ENCODE data around the gene MRPL51. TPM values are rescaled to one million over a fixed set of nuclear protein-coding genes. Genes with fewer than 3 reads are reported as not detected.
"Not testable (repeated sequence)": the region's sequence is repeated elsewhere in the genome, so short reads cannot be mapped to it uniquely, and the experiment has no call there.

The MRPL51 gene
- total RNA-seq: 277 and 280 TPM in 2 replicates

DNA sequence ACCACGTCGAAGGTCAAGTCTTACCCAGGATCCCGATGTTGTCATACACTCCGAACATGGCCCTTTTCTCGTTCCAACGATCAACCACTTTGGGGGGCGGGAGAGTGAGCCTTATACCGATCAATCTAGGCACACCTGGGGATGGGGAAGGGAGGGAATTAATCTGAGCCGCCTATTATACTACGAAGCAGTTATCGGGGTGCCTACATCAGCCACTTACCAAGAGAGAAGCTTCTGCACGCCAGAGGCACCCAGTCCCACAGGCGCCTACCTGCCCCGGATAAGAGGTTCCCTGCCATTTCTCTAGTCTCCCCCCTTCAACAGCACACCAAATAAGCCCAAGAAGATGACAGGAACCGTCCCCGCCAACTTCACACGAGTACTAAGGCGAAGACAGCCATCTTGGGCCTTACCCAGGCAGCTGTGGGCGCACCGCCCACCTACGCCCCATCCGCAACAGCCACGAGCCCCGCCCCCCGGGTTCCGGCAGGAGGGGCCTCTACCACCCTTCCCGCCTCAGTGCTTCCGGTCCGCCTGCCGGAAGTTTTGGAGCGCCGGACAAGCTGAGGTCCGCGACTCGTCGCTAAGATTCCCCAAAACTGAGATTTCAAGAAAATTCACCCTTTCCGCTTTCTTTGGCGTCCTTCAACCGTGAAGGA, at the start of gene MRPL51:
Gene MRPL51, minus strand, starts transcription at position 425 of the 659 bp plus-strand sequence. Its CDS starts 126 bp downstream, at position 299.
- peaks cover 34% of the 10 kb centered on the region for H3K4me1 Mint-ChIP-seq
- no peaks in the 10 kb centered on the region for H3K27me3 Mint-ChIP-seq
- peak; percentile 99 for DNase-seq
- peak within 1 kb of the TSS; percentile 98 for H3K27ac Mint-ChIP-seq
- no peaks in the 10 kb centered on the region for H3K9me3 Mint-ChIP-seq
- intact Hi-C loops (cut with micrococcal nuclease): loop anchor here (1.0 to 5.0 kb wide), 6 partner anchors 23 to 359 kb away; partner anchors contain the start of genes CDCA3, ING4, USP5 and VAMP1
- H3K4me3 Mint-ChIP-seq: peak within 1 kb of the TSS; percentile 95
- H3K36me3 Mint-ChIP-seq (ENCODE audit: low read depth): peaks cover 40% of the 10 kb centered on the region

DNA sequence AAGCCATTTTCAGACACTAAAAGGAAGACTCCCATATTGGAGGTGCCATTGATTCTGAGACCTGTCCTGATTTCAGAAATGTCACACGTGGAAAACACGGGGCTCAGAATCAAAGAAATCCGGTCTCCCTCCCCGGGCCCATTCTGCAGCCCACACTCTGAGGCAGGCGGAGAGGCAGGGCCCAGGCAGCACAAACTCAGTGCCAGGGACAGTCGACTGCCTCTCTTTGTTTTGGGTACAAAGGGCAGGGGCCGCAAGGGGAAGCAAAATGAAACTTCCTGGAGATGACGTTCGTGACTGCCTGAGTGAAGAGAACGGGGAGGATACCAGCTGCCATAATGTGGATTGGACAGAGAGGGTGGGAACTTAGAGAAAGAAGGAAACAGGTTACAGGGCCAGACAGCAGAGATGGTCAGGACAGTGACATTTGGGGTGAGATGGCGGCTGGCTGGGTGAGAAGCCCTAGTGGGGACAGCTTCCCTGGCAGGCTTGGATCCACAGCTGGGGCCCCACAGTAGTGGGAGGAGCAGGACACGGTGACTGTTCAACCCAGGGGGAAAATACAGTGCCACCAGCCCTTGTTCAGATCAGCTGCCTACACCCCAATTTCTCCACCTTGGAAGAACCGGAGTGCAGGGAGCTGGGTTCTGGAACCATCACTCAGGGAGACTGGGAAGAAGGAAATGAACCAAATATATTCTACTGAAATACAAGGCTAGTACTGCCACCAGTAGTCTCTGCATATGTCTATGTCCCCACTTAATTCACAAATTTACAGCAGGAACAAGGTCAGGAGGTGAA, 49.3 kb upstream of the MRPL51 start:
- Mint-ChIP-seq H3K4me3 (peak overlapping the region; percentile 27), H3K27ac (peak overlapping the region; percentile 65), H3K9me3 (no peaks in the 10 kb centered on the region), H3K4me1 (peaks cover 46% of the 10 kb centered on the region), H3K36me3 (ENCODE audit: low read depth) (peaks cover 38% of the 10 kb centered on the region), H3K27me3 (no peaks in the 10 kb centered on the region)
- peak; percentile 65 for DNase-seq
- intact Hi-C loops (cut with micrococcal nuclease): no loop called here

DNA sequence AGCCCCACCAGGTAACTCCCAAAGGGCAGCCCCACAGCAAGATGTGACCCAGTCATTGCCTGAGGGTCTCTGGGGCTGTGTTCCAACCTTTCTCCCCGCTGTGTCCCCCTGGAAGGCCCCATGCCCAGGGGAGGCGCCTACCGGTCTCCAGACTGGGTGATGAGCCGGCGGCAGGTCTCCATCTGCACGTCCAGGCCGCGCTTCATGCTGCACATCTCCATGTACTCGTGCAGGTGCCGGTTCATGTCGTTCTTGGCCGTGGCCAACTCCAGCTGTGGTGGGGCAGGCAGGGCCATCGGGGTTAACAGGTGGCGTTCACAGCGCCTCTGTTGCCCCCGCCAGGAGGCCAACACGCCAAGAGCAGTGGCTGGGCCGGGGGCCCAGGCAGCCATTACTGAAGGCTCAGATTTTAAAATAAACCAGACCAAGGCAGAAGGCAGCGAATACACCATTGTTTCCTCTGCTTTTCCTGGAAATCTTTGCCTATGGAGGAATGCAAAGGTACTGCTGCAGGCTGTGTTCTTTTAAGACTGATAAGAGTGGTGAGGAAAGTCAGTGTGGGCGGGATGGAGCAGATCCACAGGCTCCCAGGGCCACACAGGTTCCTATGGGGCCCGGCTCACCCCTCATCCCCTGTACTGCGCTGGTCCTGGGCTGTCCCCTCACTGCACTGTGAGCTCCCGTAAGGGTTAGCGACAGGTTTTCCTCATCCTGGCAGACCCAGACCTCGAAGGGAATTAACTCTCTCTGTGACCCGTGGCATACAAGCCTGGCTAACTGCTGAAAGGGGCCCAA, 48.5 kb upstream of the MRPL51 start:
- Mint-ChIP-seq H3K4me1 (peaks cover 53% of the 10 kb centered on the region), H3K9me3 (no peaks in the 10 kb centered on the region), H3K4me3 (peak overlapping the region; percentile 39), H3K27me3 (no peaks in the 10 kb centered on the region), H3K36me3 (ENCODE audit: low read depth) (peaks cover 41% of the 10 kb centered on the region), H3K27ac (peak overlapping the region; percentile 67)
- no peak for DNase-seq
- intact Hi-C loops (cut with micrococcal nuclease): no loop called here

DNA sequence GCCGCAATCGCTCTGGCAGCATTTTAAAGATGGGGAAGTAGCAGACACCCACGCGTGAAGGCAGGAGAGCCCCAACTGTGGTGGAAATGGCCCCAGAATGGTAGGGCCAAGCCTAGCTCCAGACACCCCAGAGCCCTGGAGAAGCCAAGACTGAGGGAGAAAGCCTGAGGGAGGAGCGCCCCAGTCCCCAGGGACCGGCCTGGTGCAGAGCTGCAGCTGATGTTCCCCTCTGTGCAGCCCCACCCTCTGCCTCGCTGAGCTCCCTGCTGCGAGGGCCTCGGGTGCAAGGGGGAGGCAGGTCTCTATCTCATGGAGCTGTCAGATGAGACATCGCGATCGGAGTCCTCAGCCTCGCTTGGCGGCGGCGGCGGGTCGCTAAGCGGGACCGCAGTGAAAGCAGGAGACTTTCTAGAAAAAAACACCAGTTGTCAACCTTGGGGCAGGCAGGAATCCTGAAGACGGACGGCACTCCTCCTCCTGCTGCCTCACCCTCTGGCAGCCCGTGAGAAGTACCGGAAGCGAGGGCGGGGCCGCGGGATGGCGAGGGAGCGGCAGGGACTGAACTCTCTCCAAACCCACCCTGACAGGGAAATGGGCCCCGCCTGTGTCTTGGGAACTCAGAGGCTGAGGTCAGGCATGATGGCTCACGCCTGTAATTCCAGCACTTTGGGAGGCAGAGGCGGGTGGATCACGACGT, 47.3 kb upstream of the MRPL51 start:
- intact Hi-C loops (cut with micrococcal nuclease): no loop called here
- peak overlapping the region; percentile 87 for H3K27ac Mint-ChIP-seq
- peak overlapping the region; percentile 80 for H3K4me3 Mint-ChIP-seq
- H3K9me3 Mint-ChIP-seq: no peaks in the 10 kb centered on the region
- DNase-seq: peak; percentile 90
- peaks cover 47% of the 10 kb centered on the region for H3K36me3 Mint-ChIP-seq (ENCODE audit: low read depth)
- H3K4me1 Mint-ChIP-seq: peaks cover 54% of the 10 kb centered on the region
- H3K27me3 Mint-ChIP-seq: no peaks in the 10 kb centered on the region

DNA sequence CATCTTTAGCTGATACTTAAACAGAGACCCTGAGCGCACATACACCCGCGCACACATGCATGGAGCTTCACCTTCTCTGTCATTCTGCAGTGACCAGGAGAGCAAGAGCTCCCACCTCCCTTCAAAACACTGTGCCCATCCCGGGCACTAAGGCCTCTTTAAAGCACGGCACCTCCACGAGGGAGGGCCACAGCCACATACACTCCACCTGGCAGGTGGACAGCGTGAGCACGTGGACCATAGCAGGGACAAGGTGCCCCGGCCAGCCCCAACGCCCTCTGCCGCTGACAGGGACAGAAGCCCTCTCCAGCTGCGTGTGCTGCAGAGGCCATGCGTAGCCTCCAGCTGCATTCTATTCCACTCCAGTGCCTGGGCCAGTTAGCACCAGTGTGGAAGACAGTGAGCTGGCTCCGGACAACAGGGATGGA, 46.7 kb upstream of the MRPL51 start:
- Mint-ChIP-seq H3K9me3 (no peaks in the 10 kb centered on the region), H3K27ac (peak overlapping the region; percentile 87), H3K36me3 (ENCODE audit: low read depth) (peaks cover 51% of the 10 kb centered on the region), H3K4me1 (peaks cover 54% of the 10 kb centered on the region), H3K27me3 (no peaks in the 10 kb centered on the region), H3K4me3 (peak overlapping the region; percentile 80)
- intact Hi-C loops (cut with micrococcal nuclease): no loop called here
- peak; percentile 63 for DNase-seq

DNA sequence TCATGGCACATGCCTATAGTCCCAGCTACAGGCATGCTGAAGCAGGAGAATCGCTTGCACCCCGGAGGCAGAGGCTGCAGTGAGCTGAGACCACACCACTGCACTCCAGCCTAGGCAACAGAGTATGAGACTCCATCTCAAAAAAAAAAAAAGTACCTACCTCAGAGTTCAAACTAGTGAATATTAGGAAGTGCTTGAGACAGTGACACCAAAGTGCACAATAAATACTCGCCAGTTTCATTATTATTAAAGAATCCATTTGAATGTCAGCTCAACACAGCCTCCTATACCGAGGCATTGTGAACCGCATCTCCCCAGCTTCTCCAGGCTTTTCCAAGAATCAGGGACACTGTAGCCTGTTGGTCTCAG, 46.2 kb upstream of the MRPL51 start:
- peaks cover 54% of the 10 kb centered on the region for H3K4me1 Mint-ChIP-seq
- H3K4me3 Mint-ChIP-seq: peak overlapping the region; percentile 80
- DNase-seq: no peak
- intact Hi-C loops (cut with micrococcal nuclease): no loop called here
- peaks cover 52% of the 10 kb centered on the region for H3K36me3 Mint-ChIP-seq (ENCODE audit: low read depth)
- H3K9me3 Mint-ChIP-seq: no peaks in the 10 kb centered on the region
- H3K27ac Mint-ChIP-seq: peak overlapping the region; percentile 87
- no peaks in the 10 kb centered on the region for H3K27me3 Mint-ChIP-seq

DNA sequence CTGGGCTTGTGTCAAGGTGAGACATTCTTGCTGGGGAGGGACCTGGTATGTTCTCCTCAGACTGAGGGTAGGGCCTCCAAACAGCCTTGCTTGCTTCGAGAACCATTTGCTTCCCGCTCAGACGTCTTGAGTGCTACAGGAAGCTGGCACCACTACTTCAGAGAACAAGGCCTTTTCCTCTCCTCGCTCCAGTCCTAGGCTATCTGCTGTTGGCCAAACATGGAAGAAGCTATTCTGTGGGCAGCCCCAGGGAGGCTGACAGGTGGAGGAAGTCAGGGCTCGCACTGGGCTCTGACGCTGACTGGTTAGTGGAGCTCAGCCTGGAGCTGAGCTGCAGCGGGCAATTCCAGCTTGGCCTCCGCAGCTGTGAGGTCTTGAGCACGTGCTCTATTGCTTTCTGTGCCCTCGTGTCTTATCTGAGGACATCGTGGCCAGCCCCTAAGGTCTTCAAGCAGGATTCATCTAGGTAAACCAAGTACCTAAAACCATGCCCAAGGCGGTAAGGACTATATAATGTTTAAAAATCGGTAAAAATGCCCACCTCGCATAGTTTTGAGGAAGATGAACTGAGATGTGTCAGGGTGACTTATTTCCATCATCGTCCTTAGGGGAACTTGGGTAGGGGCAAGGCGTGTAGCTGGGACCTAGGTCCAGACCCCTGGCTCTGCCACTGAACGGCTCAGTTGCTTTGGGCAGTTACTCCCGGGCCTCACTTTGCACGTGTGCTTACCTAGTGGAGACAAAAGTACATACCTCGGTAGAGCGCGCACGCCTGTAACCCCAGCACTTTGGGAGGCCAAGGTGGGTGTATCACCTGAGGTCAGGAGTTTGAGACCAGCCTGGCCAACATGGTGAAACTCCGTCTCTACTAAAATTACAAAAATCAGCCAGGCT, 45.6 kb upstream of the MRPL51 start:
- Mint-ChIP-seq H3K27ac (peak overlapping the region; percentile 94), H3K36me3 (ENCODE audit: low read depth) (peaks cover 51% of the 10 kb centered on the region), H3K4me3 (peak overlapping the region; percentile 92), H3K27me3 (no peaks in the 10 kb centered on the region), H3K9me3 (no peaks in the 10 kb centered on the region), H3K4me1 (peaks cover 54% of the 10 kb centered on the region)
- DNase-seq: peak; percentile 58
- intact Hi-C loops (cut with micrococcal nuclease): loop anchor here (1.0 kb wide), 1 partner anchor 115 kb away; no protein-coding TSS in a partner anchor

DNA sequence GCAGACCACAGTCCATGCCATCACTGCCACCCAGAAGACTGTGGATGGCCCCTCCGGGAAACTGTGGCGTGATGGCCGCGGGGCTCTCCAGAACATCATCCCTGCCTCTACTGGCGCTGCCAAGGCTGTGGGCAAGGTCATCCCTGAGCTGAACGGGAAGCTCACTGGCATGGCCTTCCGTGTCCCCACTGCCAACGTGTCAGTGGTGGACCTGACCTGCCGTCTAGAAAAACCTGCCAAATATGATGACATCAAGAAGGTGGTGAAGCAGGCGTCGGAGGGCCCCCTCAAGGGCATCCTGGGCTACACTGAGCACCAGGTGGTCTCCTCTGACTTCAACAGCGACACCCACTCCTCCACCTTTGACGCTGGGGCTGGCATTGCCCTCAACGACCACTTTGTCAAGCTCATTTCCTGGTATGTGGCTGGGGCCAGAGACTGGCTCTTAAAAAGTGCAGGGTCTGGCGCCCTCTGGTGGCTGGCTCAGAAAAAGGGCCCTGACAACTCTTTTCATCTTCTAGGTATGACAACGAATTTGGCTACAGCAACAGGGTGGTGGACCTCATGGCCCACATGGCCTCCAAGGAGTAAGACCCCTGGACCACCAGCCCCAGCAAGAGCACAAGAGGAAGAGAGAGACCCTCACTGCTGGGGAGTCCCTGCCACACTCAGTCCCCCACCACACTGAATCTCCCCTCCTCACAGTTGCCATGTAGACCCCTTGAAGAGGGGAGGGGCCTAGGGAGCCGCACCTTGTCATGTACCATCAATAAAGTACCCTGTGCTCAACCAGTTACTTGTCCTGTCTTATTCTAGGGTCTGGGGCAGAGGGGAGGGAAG, 44.7 kb upstream of the MRPL51 start:
- peaks cover 56% of the 10 kb centered on the region for H3K4me1 Mint-ChIP-seq
- peaks cover 54% of the 10 kb centered on the region for H3K36me3 Mint-ChIP-seq (ENCODE audit: low read depth)
- DNase-seq: peak; percentile 94
- H3K27me3 Mint-ChIP-seq, H3K9me3 Mint-ChIP-seq: not testable (repeated sequence)
- H3K27ac Mint-ChIP-seq: peak overlapping the region; percentile 94
- intact Hi-C loops (cut with micrococcal nuclease): loop anchor here (1.0 kb wide), 1 partner anchor 114 kb away; no protein-coding TSS in a partner anchor
- peak overlapping the region; percentile 92 for H3K4me3 Mint-ChIP-seq

DNA sequence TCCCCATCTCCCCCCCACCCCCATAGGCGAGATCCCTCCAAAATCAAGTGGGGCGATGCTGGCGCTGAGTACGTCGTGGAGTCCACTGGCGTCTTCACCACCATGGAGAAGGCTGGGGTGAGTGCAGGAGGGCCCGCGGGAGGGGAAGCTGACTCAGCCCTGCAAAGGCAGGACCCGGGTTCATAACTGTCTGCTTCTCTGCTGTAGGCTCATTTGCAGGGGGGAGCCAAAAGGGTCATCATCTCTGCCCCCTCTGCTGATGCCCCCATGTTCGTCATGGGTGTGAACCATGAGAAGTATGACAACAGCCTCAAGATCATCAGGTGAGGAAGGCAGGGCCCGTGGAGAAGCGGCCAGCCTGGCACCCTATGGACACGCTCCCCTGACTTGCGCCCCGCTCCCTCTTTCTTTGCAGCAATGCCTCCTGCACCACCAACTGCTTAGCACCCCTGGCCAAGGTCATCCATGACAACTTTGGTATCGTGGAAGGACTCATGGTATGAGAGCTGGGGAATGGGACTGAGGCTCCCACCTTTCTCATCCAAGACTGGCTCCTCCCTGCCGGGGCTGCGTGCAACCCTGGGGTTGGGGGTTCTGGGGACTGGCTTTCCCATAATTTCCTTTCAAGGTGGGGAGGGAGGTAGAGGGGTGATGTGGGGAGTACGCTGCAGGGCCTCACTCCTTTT, 44.0 kb upstream of the MRPL51 start:
- Mint-ChIP-seq H3K4me1 (peaks cover 57% of the 10 kb centered on the region), H3K4me3 (peak overlapping the region; percentile 92)
- intact Hi-C loops (cut with micrococcal nuclease): no loop called here

DNA sequence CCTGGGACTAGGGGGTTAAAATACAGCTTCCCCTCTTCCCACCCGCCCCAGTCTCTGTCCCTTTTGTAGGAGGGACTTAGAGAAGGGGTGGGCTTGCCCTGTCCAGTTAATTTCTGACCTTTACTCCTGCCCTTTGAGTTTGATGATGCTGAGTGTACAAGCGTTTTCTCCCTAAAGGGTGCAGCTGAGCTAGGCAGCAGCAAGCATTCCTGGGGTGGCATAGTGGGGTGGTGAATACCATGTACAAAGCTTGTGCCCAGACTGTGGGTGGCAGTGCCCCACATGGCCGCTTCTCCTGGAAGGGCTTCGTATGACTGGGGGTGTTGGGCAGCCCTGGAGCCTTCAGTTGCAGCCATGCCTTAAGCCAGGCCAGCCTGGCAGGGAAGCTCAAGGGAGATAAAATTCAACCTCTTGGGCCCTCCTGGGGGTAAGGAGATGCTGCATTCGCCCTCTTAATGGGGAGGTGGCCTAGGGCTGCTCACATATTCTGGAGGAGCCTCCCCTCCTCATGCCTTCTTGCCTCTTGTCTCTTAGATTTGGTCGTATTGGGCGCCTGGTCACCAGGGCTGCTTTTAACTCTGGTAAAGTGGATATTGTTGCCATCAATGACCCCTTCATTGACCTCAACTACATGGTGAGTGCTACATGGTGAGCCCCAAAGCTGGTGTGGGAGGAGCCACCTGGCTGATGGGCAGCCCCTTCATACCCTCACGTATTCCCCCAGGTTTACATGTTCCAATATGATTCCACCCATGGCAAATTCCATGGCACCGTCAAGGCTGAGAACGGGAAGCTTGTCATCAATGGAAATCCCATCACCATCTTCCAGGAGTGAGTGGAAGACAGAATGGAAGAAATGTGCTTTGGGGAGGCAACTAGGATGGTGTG, 43.1 kb upstream of the MRPL51 start:
- H3K4me1 Mint-ChIP-seq: peaks cover 52% of the 10 kb centered on the region
- peaks cover 65% of the 10 kb centered on the region for H3K36me3 Mint-ChIP-seq (ENCODE audit: low read depth)

More for the DNA sequence above, 44.0 kb upstream of the MRPL51 start:
- peak overlapping the region; percentile 94 for H3K27ac Mint-ChIP-seq
- DNase-seq: peak; percentile 68
- H3K9me3 Mint-ChIP-seq: no peaks in the 10 kb centered on the region
- peaks cover 61% of the 10 kb centered on the region for H3K36me3 Mint-ChIP-seq (ENCODE audit: low read depth)
- no peaks in the 10 kb centered on the region for H3K27me3 Mint-ChIP-seq

DNA sequence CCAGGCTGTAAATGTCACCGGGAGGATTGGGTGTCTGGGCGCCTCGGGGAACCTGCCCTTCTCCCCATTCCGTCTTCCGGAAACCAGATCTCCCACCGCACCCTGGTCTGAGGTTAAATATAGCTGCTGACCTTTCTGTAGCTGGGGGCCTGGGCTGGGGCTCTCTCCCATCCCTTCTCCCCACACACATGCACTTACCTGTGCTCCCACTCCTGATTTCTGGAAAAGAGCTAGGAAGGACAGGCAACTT, 42.6 kb upstream of the MRPL51 start:
- H3K4me3 Mint-ChIP-seq: peak overlapping the region; percentile 92
- H3K27me3 Mint-ChIP-seq: no peaks in the 10 kb centered on the region
- H3K27ac Mint-ChIP-seq: peak overlapping the region; percentile 99
- peaks cover 52% of the 10 kb centered on the region for H3K4me1 Mint-ChIP-seq
- no peak for DNase-seq
- intact Hi-C loops (cut with micrococcal nuclease): loop anchor here (2.0 kb wide), 3 partner anchors 21 to 71 kb away; partner anchors contain the start of genes CHD4, IFFO1 and NOP2
- no peaks in the 10 kb centered on the region for H3K9me3 Mint-ChIP-seq
- peaks cover 71% of the 10 kb centered on the region for H3K36me3 Mint-ChIP-seq (ENCODE audit: low read depth)

More for the DNA sequence above, 43.1 kb upstream of the MRPL51 start:
- Mint-ChIP-seq H3K9me3 (no peaks in the 10 kb centered on the region), H3K4me3 (peak overlapping the region; percentile 92), H3K27me3 (no peaks in the 10 kb centered on the region), H3K27ac (peak overlapping the region; percentile 99)
- DNase-seq: peak; percentile 69
- intact Hi-C loops (cut with micrococcal nuclease): loop anchor here (2.0 kb wide), 3 partner anchors 21 to 71 kb away; partner anchors contain the start of genes CHD4, IFFO1 and NOP2
